ENCODE data around the gene DDX10. TPM values are rescaled to one million over a fixed set of nuclear protein-coding genes. Genes with fewer than 3 reads are reported as not detected.

The DDX10 gene
- total RNA-seq, 1 experiment from 2014 or later = 48.3 TPM

DNA sequence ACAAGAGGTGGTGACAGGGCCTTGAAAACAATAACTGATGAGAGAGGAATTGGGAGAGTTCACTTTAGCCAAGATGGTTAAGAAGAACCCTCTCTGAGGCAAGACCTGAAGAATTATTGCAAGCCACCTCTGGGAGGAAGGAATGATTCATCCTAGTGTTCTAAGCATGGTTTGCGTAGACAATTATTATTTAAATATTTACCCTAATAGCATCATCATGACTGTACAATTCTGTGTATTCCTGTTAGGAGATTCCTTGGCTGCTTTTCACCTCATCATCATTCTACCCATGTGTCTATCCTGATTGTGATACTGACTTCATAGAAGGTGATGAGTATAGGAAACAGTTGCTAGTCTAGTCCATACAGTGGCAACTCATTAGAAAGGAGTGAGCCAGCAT lies 264.4 kb downstream of the DDX10 start:
- Histone ChIP-seq H2AK5ac (ENCODE audit: insufficient read length, low read length) (no peak overlapping the region), H2BK12ac (ENCODE audit: insufficient read length, low read depth, low read length) (no peak overlapping the region), H4K5ac (ENCODE audit: insufficient read length, low read depth, low read length) (no peak overlapping the region), H2BK20ac (ENCODE audit: low read depth, low read length, poor library complexity, severe bottlenecking) (no peak overlapping the region), H3K9ac (ENCODE audit: extremely low read depth, insufficient read length, low read length) (no peak overlapping the region), H2BK120ac (ENCODE audit: low read depth, low read length, poor library complexity, severe bottlenecking) (no peak overlapping the region), H3K18ac (ENCODE audit: insufficient read length, low read depth, low read length) (no peak overlapping the region), H4K8ac (replicated peaks; ENCODE audit: insufficient read length, low read depth, low read length) (no peak overlapping the region), H2AFZ (ENCODE audit: low read length) (no peak overlapping the region), H3K4me1 (ENCODE audit: insufficient read depth, low read length) (peaks cover 4% of the 10 kb centered on the region; the same call in 1 of the 2 replicates), H3K27ac (ENCODE audit: insufficient read length, low read depth, low read length) (no peak overlapping the region), H3K56ac (ENCODE audit: insufficient read length, low read depth, low read length) (no peak overlapping the region), H4K91ac (ENCODE audit: insufficient read length, low read depth, low read length) (no peak overlapping the region), H3K79me2 (ENCODE audit: insufficient read depth, low read length) (no peaks in the 10 kb centered on the region), H2BK15ac (ENCODE audit: low read depth, low read length) (no peak overlapping the region), H2BK5ac (ENCODE audit: insufficient read length, low read length) (no peak overlapping the region), H3K4ac (ENCODE audit: low read depth, low read length) (no peak overlapping the region), H3K4me2 (ENCODE audit: insufficient read depth, insufficient read length, low read length) (no peak overlapping the region), H3K23ac (ENCODE audit: insufficient read length, low read depth, low read length) (no peak overlapping the region), H3K9me3 (ENCODE audit: control insufficient read depth, low read depth, low read length) (no peaks in the 10 kb centered on the region), H3K23me2 (ENCODE audit: insufficient read length, low read depth, low read length, poor library complexity, severe bottlenecking) (no peaks in the 10 kb centered on the region), H3K79me1 (ENCODE audit: insufficient read depth, low read depth, low read length, poor library complexity, severe bottlenecking) (no peaks in the 10 kb centered on the region), H4K20me1 (ENCODE audit: control insufficient read depth, insufficient read depth, insufficient read length) (no peaks in the 10 kb centered on the region), H3K14ac (ENCODE audit: insufficient read depth, low read length) (no peak overlapping the region), H3T11ph (ENCODE audit: low read length) (no peak overlapping the region), H3K27me3 (ENCODE audit: insufficient read depth, low read length) (no peaks in the 10 kb centered on the region)
- Mint-ChIP-seq H3K36me3 (ENCODE audit: insufficient read depth in 1 of 3, low read depth in 3 of 3) (no peaks in the 10 kb centered on the region), H3K27me3 (ENCODE audit: low read depth) (no peaks in the 10 kb centered on the region), H3K4me1 (peaks cover 16 to 22% of the 10 kb centered on the region in 2 experiments), H3K27ac (peak overlapping the region in 1 of 3 experiments; percentile 5; a peak in 1 of 7 replicates), H3K9me3 (no peaks in the 10 kb centered on the region), H3K4me3 (no peak overlapping the region)
- whole genome bisulfite sequencing (ENCODE audit: extremely low coverage, insufficient read length, low lambda C conversion rate) = no CpG with 5 or more reads among the region's 1 CpG
- TF ChIP-seq, protein P1, sequence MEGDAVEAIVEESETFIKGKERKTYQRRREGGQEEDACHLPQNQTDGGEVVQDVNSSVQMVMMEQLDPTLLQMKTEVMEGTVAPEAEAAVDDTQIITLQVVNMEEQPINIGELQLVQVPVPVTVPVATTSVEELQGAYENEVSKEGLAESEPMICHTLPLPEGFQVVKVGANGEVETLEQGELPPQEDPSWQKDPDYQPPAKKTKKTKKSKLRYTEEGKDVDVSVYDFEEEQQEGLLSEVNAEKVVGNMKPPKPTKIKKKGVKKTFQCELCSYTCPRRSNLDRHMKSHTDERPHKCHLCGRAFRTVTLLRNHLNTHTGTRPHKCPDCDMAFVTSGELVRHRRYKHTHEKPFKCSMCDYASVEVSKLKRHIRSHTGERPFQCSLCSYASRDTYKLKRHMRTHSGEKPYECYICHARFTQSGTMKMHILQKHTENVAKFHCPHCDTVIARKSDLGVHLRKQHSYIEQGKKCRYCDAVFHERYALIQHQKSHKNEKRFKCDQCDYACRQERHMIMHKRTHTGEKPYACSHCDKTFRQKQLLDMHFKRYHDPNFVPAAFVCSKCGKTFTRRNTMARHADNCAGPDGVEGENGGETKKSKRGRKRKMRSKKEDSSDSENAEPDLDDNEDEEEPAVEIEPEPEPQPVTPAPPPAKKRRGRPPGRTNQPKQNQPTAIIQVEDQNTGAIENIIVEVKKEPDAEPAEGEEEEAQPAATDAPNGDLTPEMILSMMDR (conservative IDR thresholded peaks at IDR 0.05) = no peak
- no peak for DNase-seq
